GM10248 (cell line): Measurements from ENCODE around the gene TUBB6.

ENCODE experiments used
- CTCF ChIA-PET: fragments of 300-600 bp; sonication (Branson Sonifier 250); formaldehyde crosslinking; extraction: SDS; loops from one replicate; lab custom pipeline; 2021; ENCODE audit warnings: antibody characterized with exemption; lab: Yijun Ruan, JAX
- POLR2A ChIA-PET: fragments of 350-650 bp; sonication (Branson Sonifier 250); formaldehyde crosslinking; extraction: SDS; loops from one replicate; lab custom pipeline; 2020; ENCODE audit warnings: antibody characterized with exemption; lab: Yijun Ruan, JAX
- DNase-seq: peaks from one replicate; pipeline ENCODE4 v3.0.0; 2012; ENCODE audit errors: extremely low spot score
- TF ChIP-seq, protein P1 (sequence below): IDR thresholded peaks from 2 replicates; pipeline ENCODE4 v1.5.1; 2012; ENCODE audit warnings: mild to moderate bottlenecking, low read depth; ENCODE audit errors: extremely low read depth, missing control alignments, control extremely low read depth

The TUBB6 gene

DNA sequence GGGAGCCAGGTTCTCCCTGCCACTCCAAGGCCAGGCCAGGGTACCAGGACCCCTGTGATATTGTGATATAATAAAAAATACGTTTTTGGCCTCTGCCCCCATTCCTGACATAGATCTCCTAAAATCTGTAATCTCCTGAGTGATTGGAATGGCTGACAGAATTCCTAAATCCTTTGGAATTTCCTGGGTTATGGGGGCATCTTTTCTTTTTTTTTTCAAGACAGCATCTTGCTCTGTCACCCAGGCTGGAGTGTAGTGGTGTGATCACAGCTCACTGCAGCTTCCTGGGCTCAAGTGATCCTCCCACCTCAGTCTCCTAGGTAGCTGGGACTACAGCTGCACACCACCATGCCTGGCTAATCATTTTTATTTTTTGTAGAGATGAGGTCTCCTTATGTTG, 26.2 kb upstream of the TUBB6 start:
- DNase-seq = no peak
- CTCF ChIA-PET = interaction anchor here (1.2 to 5.4 kb wide), 2 partner anchors 10 to 16 kb away, joined by 3 to 35 read pairs; no protein-coding TSS in a partner anchor
- POLR2A ChIA-PET = no interaction called here
- TF ChIP-seq, protein P1, sequence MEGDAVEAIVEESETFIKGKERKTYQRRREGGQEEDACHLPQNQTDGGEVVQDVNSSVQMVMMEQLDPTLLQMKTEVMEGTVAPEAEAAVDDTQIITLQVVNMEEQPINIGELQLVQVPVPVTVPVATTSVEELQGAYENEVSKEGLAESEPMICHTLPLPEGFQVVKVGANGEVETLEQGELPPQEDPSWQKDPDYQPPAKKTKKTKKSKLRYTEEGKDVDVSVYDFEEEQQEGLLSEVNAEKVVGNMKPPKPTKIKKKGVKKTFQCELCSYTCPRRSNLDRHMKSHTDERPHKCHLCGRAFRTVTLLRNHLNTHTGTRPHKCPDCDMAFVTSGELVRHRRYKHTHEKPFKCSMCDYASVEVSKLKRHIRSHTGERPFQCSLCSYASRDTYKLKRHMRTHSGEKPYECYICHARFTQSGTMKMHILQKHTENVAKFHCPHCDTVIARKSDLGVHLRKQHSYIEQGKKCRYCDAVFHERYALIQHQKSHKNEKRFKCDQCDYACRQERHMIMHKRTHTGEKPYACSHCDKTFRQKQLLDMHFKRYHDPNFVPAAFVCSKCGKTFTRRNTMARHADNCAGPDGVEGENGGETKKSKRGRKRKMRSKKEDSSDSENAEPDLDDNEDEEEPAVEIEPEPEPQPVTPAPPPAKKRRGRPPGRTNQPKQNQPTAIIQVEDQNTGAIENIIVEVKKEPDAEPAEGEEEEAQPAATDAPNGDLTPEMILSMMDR = no peak

GRCh38 chr18:12282442-12283039, 25.5 kb upstream of the TUBB6 start:
- TF ChIP-seq, protein P1 = no peak
- POLR2A ChIA-PET = no interaction called here
- CTCF ChIA-PET = interaction anchor here (1.2 to 5.4 kb wide), 2 partner anchors 11 to 16 kb away, joined by 3 to 35 read pairs; no protein-coding TSS in a partner anchor
- no peak for DNase-seq

DNA sequence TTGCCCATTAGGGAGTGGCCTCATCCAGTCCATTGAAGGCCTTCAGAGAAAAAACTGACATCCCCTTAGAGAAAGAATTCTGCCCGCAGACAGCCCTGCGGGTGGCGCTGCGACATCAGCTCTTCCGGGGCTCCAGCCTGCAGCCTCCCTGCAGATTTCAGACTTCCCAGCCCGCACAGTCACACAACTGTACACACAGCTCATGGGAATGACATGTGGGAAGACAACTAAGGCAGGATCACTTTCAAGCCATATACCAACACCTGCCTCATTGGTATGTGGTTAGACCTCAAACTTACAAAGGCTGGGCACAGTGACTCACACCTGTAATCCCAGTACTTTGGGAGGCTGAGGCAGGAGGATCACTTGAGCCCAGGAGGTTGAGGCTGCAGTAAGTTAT, 24.8 kb upstream of the TUBB6 start:
- TF ChIP-seq, protein P1 = no peak
- ChIA-PET CTCF (interaction anchor here (5.4 kb wide), 1 partner anchor 11 kb away, joined by 35 read pairs; no protein-coding TSS in a partner anchor), POLR2A (no interaction called here)
- no peak for DNase-seq

- no peak for DNase-seq
These were observed 24.4 kb upstream of the TUBB6 start for GRCh38 chr18:12283666-12284065.

DNA sequence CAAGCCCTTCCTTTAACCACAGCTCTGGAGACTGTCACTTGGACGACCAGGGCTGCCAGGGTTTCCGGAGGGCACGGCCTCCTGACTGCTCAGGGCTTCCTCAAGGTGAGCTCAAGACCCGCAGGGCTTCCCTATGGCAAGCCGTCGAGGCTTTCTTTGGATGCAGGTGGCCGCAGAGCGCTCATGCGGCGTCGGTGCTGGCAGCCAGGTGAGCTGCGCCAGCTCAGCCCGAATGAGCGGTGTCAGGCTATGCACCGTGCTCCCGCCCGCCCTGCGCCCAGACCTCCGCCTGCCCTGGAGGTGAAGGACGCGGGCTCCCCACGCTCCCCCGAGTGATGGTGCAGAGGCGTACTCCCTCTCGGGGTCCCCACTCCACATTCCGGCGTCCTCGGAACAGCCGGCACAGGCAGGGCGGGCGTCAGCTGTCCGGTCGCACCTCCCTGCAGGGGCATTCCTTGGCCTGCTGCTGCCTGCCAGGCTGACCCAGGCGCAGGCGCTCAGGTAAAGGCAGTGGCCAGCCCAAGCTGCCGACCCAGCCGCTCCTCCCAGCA, 20.8 kb upstream of the TUBB6 start:
- ChIA-PET CTCF (interaction anchor here (1.2 to 1.7 kb wide), 3 partner anchors 15 to 51 kb away, joined by 3 to 5 read pairs (median 3); no protein-coding TSS in a partner anchor), POLR2A (interaction anchor here (0.5 kb wide), 1 partner anchor 88 kb away, joined by 4 read pairs; no protein-coding TSS in a partner anchor)
- TF ChIP-seq, protein P1 = no peak
- DNase-seq = no peak

More at GRCh38 chr18:12283666-12284065, 24.4 kb upstream of the TUBB6 start:
- ChIA-PET CTCF (interaction anchor here (1.0 to 5.4 kb wide), 2 partner anchors 12 to 47 kb away, joined by 3 to 35 read pairs; no protein-coding TSS in a partner anchor), POLR2A (no interaction called here)
- TF ChIP-seq, protein P1 = no peak

GRCh38 chr18:12287684-12288402, 20.2 kb upstream of the TUBB6 start:
- CTCF ChIA-PET = interaction anchor here (1.2 to 1.7 kb wide), 3 partner anchors 16 to 51 kb away, joined by 3 to 5 read pairs (median 3); no protein-coding TSS in a partner anchor
- POLR2A ChIA-PET = no interaction called here
- no peak for DNase-seq
- TF ChIP-seq, protein P1 = no peak
